A549 (cell line): Measurements from ENCODE around the gene ITGA2B. TPM values are rescaled to one million over a fixed set of nuclear protein-coding genes. Genes with fewer than 3 reads are reported as not detected.

ENCODE experiments used
- ATAC-seq, 2 experiments: fragments of 200-7000 bp in 1 of 2; fragments of >200 bp in 1 of 2; cut with Nextera tagmentation in 1 of 2; cut with Tn5 transposase in 1 of 2; 3 replicates each; pipeline versions ENCODE4 v1.8.0 to v1.9.1; 2018 to 2020; ENCODE audit warnings: mild to moderate bottlenecking in 1 of 2, moderate library complexity in 1 of 2
- CTCF ChIA-PET: fragments of 300-600 bp; sonication (Branson Sonifier 250); formaldehyde crosslinking; extraction: SDS; loops from one replicate; lab custom pipeline; 2021; ENCODE audit warnings: antibody characterized with exemption, inconsistent platforms; lab: Yijun Ruan, JAX
- POLR2A ChIA-PET: fragments of 350-600 bp; formaldehyde crosslinking; extraction: SDS; loops from one replicate; lab custom pipeline; 2021; ENCODE audit warnings: antibody characterized with exemption, inconsistent platforms; lab: Yijun Ruan, JAX
- DNase-seq, 2 experiments: peaks; one replicate each; pipeline versions ENCODE4 v3.0.0 to v3.0.0-alpha.2; 2011 to 2016; ENCODE audit warnings: low read depth in 1 of 2, low spot score in 1 of 2
- FAIRE-seq: peaks from 2 replicates; lab custom pipeline; 2011; peaks lifted over from hg19 to GRCh38; lab: Jason Lieb, UNC
- H3K27ac ChIP-seq, 2 experiments: fragments of >200 bp; sonication (Bioruptor Twin); formaldehyde crosslinking; 3 replicates each; pipeline ENCODE4 v1.5.1; 2016 to 2017
- H3K4me1 ChIP-seq: fragments of >200 bp; sonication (Bioruptor Twin); formaldehyde crosslinking; 3 replicates; pipeline ENCODE4 v1.6.1; 2016
- H3K4me2 ChIP-seq: fragments of >200 bp; sonication (Bioruptor Twin); formaldehyde crosslinking; 3 replicates; pipeline ENCODE4 v1.6.1; 2016
- H3K4me3 ChIP-seq: fragments of >200 bp; sonication (Bioruptor Twin); formaldehyde crosslinking; 3 replicates; pipeline ENCODE4 v1.5.1; 2016
- H3K9me3 ChIP-seq: fragments of >200 bp; sonication (Bioruptor Twin); formaldehyde crosslinking; 3 replicates; pipeline ENCODE4 v1.6.1; 2016
- E2F6 ChIP-seq: IDR thresholded peaks from 2 replicates; pipeline ENCODE4 v1.6.1; 2012; ENCODE audit warnings: low read depth, borderline replicate concordance
- EHMT2 ChIP-seq: fragments of 200-600 bp; sonication (generic); IDR thresholded peaks from 2 replicates; pipeline ENCODE4 v1.6.1; 2016; ENCODE audit warnings: antibody characterized with exemption, low read depth, mild to moderate bottlenecking, moderate library complexity
- ELK1 ChIP-seq: fragments of 150-350 bp; IDR thresholded peaks from 2 replicates; pipeline ENCODE4 v1.6.1; 2014; ENCODE audit warnings: low read depth, mild to moderate bottlenecking, low read length
- FOSB ChIP-seq: fragments of 250-450 bp; sonication (Bioruptor Pico); IDR thresholded peaks from 2 replicates; pipeline ENCODE4 v1.5.0; 2020; ENCODE audit warnings: mild to moderate bottlenecking, moderate library complexity
- FOSL2 ChIP-seq, 2 experiments: fragments of 450-650 bp in 1 of 2; fragments of >200 bp in 1 of 2; sonication (Bioruptor Twin) in 1 of 2; formaldehyde crosslinking; IDR thresholded peaks; 2 replicates each; pipeline versions ENCODE4 v1.5.0 to v1.6.1; 2016 to 2020; ENCODE audit warnings: mild to moderate bottlenecking in 1 of 2, moderate library complexity in 1 of 2
- HDAC2 ChIP-seq: fragments of 200-600 bp; sonication (generic); IDR thresholded peaks from 2 replicates; pipeline ENCODE4 v1.6.1; 2016
- HEYL ChIP-seq: fragments of 250-450 bp; sonication (Bioruptor Pico); IDR thresholded peaks from 2 replicates; pipeline ENCODE4 v1.8.0; 2021; ENCODE audit warnings: mild to moderate bottlenecking, moderate library complexity
- HOXB13 ChIP-seq: fragments of 250-450 bp; sonication (Bioruptor Pico); IDR thresholded peaks from 2 replicates; pipeline ENCODE4 v1.5.0; 2020; ENCODE audit warnings: low read depth, mild to moderate bottlenecking, moderate library complexity
- JUNB ChIP-seq: fragments of >200 bp; sonication (Bioruptor Twin); formaldehyde crosslinking; IDR thresholded peaks from 2 replicates; pipeline ENCODE4 v1.6.1; 2016
- KDM1A ChIP-seq: fragments of 200-600 bp; sonication (generic); IDR thresholded peaks from 2 replicates; pipeline ENCODE4 v1.6.1; 2016; ENCODE audit warnings: low read depth, mild to moderate bottlenecking
- MYC ChIP-seq: IDR thresholded peaks from 2 replicates; pipeline ENCODE4 v1.6.1; 2012; ENCODE audit warnings: mild to moderate bottlenecking, inconsistent platforms, low read length, improper control_type of control experiment, borderline replicate concordance
- NFE2L2 ChIP-seq: fragments of 150-350 bp; conservative IDR thresholded peaks from 2 replicates; pipeline ENCODE4 v1.6.1; 2014; ENCODE audit warnings: low read length
- PHF8 ChIP-seq: fragments of 200-600 bp; sonication (generic); IDR thresholded peaks from 2 replicates; pipeline ENCODE4 v1.6.1; 2016; ENCODE audit warnings: low read depth, mild to moderate bottlenecking, antibody characterized with exemption, moderate library complexity, borderline replicate concordance
- SMC3 ChIP-seq: fragments of >200 bp; sonication (Bioruptor Twin); formaldehyde crosslinking; IDR thresholded peaks from 3 replicates; pipeline ENCODE4 v1.6.1; 2018; ENCODE audit warnings: inconsistent platforms
- TFCP2L1 ChIP-seq: fragments of 250-450 bp; sonication (Bioruptor Pico); IDR thresholded peaks from 2 replicates; pipeline ENCODE4 v1.5.0; 2021; ENCODE audit warnings: mild to moderate bottlenecking
- ZC3H11A ChIP-seq: fragments of 450-650 bp; IDR thresholded peaks from 2 replicates; pipeline ENCODE4 v1.6.1; 2014; ENCODE audit warnings: antibody characterized with exemption, mild to moderate bottlenecking
- ZNF302 ChIP-seq: fragments of 250-450 bp; sonication (Bioruptor Pico); IDR thresholded peaks from 2 replicates; pipeline ENCODE4 v1.9.0; 2021; ENCODE audit warnings: inconsistent platforms, mild to moderate bottlenecking, moderate library complexity
- WGBS: methylation state at CpG from one replicate; pipeline ENCODE4 v1.1.6; 2017; ENCODE audit errors: missing lambda C conversion rate; 5-methylcytosine and 5-hydroxymethylcytosine counted together
- polyA plus RNA-seq, 4 experiments: library from polyadenylated mRNA; depleted of rRNA in 3 of 4; stranded (reverse); fragments of >200 nt; fragmentation: RNase III in 1 of 4; extraction: RNeasy Plus Mini Kit Qiagen cat#74134 plus additional on column Dnase treatment in 1 of 4; gene quantifications; 2 replicates in 3 of 4; 3 replicates in 1 of 4; pipeline ENCODE4 v1.2.3, GENCODE V29; 2011 to 2017
- TF ChIP-seq, protein P1 (sequence below): IDR thresholded peaks from 2 replicates; pipeline ENCODE4 v1.6.1; 2012
- TF ChIP-seq, protein P2 (sequence below): fragments of 200-600 bp; sonication (generic); IDR thresholded peaks from 2 replicates; pipeline ENCODE4 v1.6.1; 2016; ENCODE audit warnings: antibody characterized with exemption, mild to moderate bottlenecking, moderate library complexity

Gene ITGA2B
- polyA plus RNA-seq, 2 of the 4 experiments (the other 2 are of a cell fraction), result 1.3 to 4.1 TPM

- POLR2A ChIA-PET, result no interaction called here
- 47% methylated on average over 2 of the region's 2 CpGs for WGBS
- TF ChIP-seq FOSL2 (IDR thresholded peaks at IDR 0.05) (no peak), FOSL2 (CRISPR knock-in tag; IDR thresholded peaks at IDR 0.05) (peak; percentile 61), JUNB (0 out of 2 replicates have a peak, but pooled peaks have one; percentile 29), HOXB13 (no peak)
- peak overlapping the region; percentile 3; the same call in 1 of the 3 replicates for H3K4me2 ChIP-seq
- H3K27ac ChIP-seq, result 0 out of 6 replicates have a peak overlapping the region, but pooled peaks of 1 of the 2 experiments have one; percentile 1
- H3K9me3 ChIP-seq, result no peaks in the 10 kb centered on the region
- ATAC-seq (peak; percentile 67 to 77; a peak in 5 of 6 replicates), DNase-seq (peak in 1 of 2 experiments; percentile 47), FAIRE-seq (peak; percentile 46)
- CTCF ChIA-PET, result interaction anchor here (0.5 to 1.3 kb wide), 4 partner anchors 12 to 322 kb away, joined by 3 read pairs; no protein-coding TSS in a partner anchor
- no peak overlapping the region for H3K4me3 ChIP-seq
- H3K4me1 ChIP-seq, result peaks cover 12% of the 10 kb centered on the region
Measured at GRCh38 chr17:44417553-44417952, 28.1 kb upstream of the ITGA2B start.

GRCh38 chr17:44416558-44417289 is 27.3 kb upstream of the ITGA2B start:
- POLR2A ChIA-PET, result no interaction called here
- Histone ChIP-seq H3K27ac (no peak overlapping the region), H3K9me3 (no peaks in the 10 kb centered on the region), H3K4me2 (no peak overlapping the region), H3K4me1 (peaks cover 12% of the 10 kb centered on the region), H3K4me3 (no peak overlapping the region)
- ATAC-seq, result no peak
- no peak for FAIRE-seq
- CTCF ChIA-PET, result interaction anchor here (0.6 to 1.3 kb wide), 2 partner anchors 59 to 107 kb away, joined by 3 read pairs; no protein-coding TSS in a partner anchor
- 96% methylated on average over 2 of the region's 2 CpGs for WGBS
- no peak for TF ChIP-seq HEYL (CRISPR knock-in tag)
- no peak for TF ChIP-seq ZNF302 (CRISPR knock-in tag)
- no peak for TF ChIP-seq FOSL2 (IDR thresholded peaks at IDR 0.05)
- TF ChIP-seq FOSL2 (CRISPR knock-in tag; IDR thresholded peaks at IDR 0.05), result no peak
- TF ChIP-seq E2F6, result no peak
- TF ChIP-seq MYC, result no peak
- no peak for DNase-seq

DNA sequence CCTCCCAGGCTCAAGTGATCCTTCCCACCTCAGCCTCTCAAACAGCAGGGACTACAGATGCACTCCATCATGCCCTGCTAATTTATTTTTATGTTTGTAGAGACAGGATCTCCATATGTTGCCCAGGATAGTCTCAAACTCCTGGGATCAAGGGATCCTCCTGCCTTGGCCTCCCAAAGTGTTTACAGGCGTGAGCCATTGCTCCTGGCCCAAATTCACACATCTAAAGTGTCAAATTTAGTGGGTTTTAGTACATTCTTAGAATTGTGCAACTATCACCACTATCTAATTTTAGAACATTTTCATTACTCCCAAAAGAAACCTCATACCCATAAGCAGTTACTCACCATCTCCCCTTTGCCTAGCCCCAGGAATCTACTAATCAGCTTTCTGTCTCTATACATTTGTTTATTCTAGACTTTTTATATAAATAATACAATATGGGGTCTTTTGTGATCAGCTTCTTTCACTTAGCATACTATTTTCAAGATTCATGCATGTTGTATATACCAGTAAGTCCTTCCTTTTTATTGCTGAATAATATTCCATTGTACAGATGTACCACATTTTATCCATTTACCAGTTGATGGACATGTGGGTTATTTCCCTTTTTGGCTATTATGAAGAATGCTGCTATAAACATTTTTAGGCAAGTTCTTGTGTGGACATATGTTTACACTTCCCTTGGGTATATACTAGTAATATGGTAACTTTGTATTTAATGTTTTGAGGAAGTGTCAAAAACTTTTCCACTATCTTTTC is 25.1 kb upstream of the ITGA2B start:
- FAIRE-seq (no peak), ATAC-seq (no peak)
- no peaks in the 10 kb centered on the region for H3K9me3 ChIP-seq
- WGBS, result 94% methylated on average over 1 of the region's 1 CpG
- H3K4me2 ChIP-seq, result no peak overlapping the region
- POLR2A ChIA-PET, result no interaction called here
- H3K4me1 ChIP-seq, result peaks cover 12% of the 10 kb centered on the region
- TF ChIP-seq ZC3H11A (no peak), ELK1 (no peak), TFCP2L1 (CRISPR knock-in tag) (no peak)
- TF ChIP-seq, protein P1, sequence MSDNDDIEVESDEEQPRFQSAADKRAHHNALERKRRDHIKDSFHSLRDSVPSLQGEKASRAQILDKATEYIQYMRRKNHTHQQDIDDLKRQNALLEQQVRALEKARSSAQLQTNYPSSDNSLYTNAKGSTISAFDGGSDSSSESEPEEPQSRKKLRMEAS, result no peak
- TF ChIP-seq, all 56 proteins: peak for 0
- Histone ChIP-seq H3K27ac (no peak overlapping the region), H3K4me3 (no peak overlapping the region)
- CTCF ChIA-PET, result interaction anchor here (0.7 to 3.1 kb wide), 6 partner anchors 13 to 84 kb away, joined by 3 to 15 read pairs (median 3); partner anchors contain the start of gene FAM171A2
- no peak for DNase-seq

DNA sequence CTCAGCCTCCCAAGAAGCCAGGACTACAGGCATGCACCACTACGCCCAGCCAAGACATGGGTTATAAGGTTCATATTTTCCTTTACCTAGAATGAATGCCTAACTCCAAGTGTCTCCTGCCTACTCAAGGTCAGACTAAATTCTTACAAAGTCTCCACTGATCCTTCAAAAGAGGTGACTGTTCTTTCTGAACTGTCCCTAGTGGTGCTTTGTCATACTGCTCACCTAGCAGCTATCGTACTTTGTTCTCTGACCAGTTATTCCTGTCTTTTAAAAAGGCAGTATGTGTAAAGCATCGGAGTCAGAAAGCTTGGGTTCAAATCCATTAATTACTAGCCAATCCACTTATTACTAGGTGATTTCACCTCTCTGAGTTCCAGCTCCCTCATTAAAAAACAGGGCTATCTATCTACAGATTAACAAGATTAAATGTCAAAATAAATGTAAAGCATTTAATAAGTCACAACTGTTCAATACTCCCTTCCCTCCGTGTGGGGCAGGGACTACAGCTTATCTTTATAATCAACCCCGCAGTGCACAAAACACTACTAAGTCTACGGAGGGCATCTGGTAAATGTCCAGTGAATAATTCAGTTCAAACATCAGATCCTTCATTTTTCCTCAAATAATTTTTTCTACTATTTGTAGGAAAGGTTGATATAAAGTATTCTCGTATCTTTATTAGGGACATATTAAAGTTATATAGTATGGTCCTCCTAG is 20.0 kb upstream of the ITGA2B start:
- Histone ChIP-seq H3K4me1 (no peaks in the 10 kb centered on the region), H3K4me3 (no peak overlapping the region), H3K27ac (no peak overlapping the region), H3K4me2 (no peak overlapping the region), H3K9me3 (no peaks in the 10 kb centered on the region)
- peak; percentile 46 for FAIRE-seq
- ChIA-PET CTCF (interaction anchor here (1.0 to 2.3 kb wide), 5 partner anchors 10 to 114 kb away, joined by 3 to 25 read pairs (median 3); no protein-coding TSS in a partner anchor), POLR2A (no interaction called here)
- 79% methylated on average over 7 of the region's 7 CpGs for WGBS
- no peak for DNase-seq
- peak; percentile 56 to 71; a peak in 4 of 6 replicates for ATAC-seq
- TF ChIP-seq PHF8, result no peak
- TF ChIP-seq FOSB (CRISPR knock-in tag), result no peak
- TF ChIP-seq KDM1A, result no peak
- no peak for TF ChIP-seq HDAC2
- TF ChIP-seq, protein P2, sequence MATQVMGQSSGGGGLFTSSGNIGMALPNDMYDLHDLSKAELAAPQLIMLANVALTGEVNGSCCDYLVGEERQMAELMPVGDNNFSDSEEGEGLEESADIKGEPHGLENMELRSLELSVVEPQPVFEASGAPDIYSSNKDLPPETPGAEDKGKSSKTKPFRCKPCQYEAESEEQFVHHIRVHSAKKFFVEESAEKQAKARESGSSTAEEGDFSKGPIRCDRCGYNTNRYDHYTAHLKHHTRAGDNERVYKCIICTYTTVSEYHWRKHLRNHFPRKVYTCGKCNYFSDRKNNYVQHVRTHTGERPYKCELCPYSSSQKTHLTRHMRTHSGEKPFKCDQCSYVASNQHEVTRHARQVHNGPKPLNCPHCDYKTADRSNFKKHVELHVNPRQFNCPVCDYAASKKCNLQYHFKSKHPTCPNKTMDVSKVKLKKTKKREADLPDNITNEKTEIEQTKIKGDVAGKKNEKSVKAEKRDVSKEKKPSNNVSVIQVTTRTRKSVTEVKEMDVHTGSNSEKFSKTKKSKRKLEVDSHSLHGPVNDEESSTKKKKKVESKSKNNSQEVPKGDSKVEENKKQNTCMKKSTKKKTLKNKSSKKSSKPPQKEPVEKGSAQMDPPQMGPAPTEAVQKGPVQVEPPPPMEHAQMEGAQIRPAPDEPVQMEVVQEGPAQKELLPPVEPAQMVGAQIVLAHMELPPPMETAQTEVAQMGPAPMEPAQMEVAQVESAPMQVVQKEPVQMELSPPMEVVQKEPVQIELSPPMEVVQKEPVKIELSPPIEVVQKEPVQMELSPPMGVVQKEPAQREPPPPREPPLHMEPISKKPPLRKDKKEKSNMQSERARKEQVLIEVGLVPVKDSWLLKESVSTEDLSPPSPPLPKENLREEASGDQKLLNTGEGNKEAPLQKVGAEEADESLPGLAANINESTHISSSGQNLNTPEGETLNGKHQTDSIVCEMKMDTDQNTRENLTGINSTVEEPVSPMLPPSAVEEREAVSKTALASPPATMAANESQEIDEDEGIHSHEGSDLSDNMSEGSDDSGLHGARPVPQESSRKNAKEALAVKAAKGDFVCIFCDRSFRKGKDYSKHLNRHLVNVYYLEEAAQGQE, result no peak
- no peak for TF ChIP-seq EHMT2
- TF ChIP-seq SMC3, result no peak
- no peak for TF ChIP-seq NFE2L2
- no peak for TF ChIP-seq ZC3H11A
- no peak for TF ChIP-seq FOSL2 (IDR thresholded peaks at IDR 0.05)
- TF ChIP-seq FOSL2 (CRISPR knock-in tag; IDR thresholded peaks at IDR 0.05), result no peak
